Right cardiac atrium (tissue), 5 donors: ENCODE data around the gene STX10. TPM values are rescaled to one million over a fixed set of nuclear protein-coding genes. Genes with fewer than 3 reads are reported as not detected.
A peak's percentile ranks its signal among the peaks of the same experiment; 100 is the strongest.

Source experiments
- ATAC-seq, 2 donors: fragments of 200-7000 bp; cut with Tn5 transposase; one replicate each; pipeline versions ENCODE4 v1.8.0 to v1.9.1; 2020; ENCODE audit warnings: moderate library complexity in 2 of 2, mild to moderate bottlenecking in 1 of 2
- DNase-seq, 3 donors: peaks; one replicate each; pipeline ENCODE4 v3.0.0-alpha.2; 2020
- H3K27ac ChIP-seq: one replicate; pipeline ENCODE4 v1.5.1; 2013; ENCODE audit warnings: mild to moderate bottlenecking, low read length, control low read depth, moderate library complexity
- H3K27me3 ChIP-seq: one replicate; pipeline ENCODE4 v1.6.1; 2013; ENCODE audit not compliant: control insufficient read depth, insufficient read depth
- H3K4me1 ChIP-seq: one replicate; pipeline ENCODE4 v1.6.1; 2013; ENCODE audit warnings: low read length; ENCODE audit not compliant: control insufficient read depth, insufficient read depth
- H3K4me3 ChIP-seq: one replicate; pipeline ENCODE4 v1.5.1; 2013; ENCODE audit warnings: low read length, control low read depth
- H3K9me3 ChIP-seq: one replicate; pipeline ENCODE4 v1.6.1; 2013; ENCODE audit warnings: low read length; ENCODE audit not compliant: control insufficient read depth
- WGBS: extraction: QIAGEN DNeasy Blood & Tissue Kit; methylation state at CpG from one replicate; pipeline ENCODE4 v1.1.7; 2013; 5-methylcytosine and 5-hydroxymethylcytosine counted together
- intact Hi-C, 4 donors: fragments of 100-400 bp; cut with DNase I; formaldehyde crosslinking; loops; one replicate each; pipeline versions ENCODE4 v1.11.0 to v1.14.0; 2022 to 2023
- polyA plus RNA-seq: library from polyadenylated mRNA; stranded (reverse); fragments of 200-250 nt; gene quantifications from one replicate; pipeline ENCODE4 v1.2.3, GENCODE V29; 2013
- total RNA-seq, 4 donors: library from RNA; stranded (reverse); fragmentation: NEBNext Ultra II Directional; extraction: Animal tissue kit (Norgen Biotek cat#: 25700); gene quantifications; one replicate each; pipeline ENCODE4 v1.2.1, GENCODE V29; 2021
- donor health status: healthy with polysubstance abuse.
- donor health status: DM: no; HTN: yes; CAD: no.
- donor health status: DM: no; HTN: no; CAD: no.
- donor health status: DM: no; HTN: yes; CAD: no; lungs with severe emphysema.
- donor health status: DM: yes; HTN: yes; CAD: no.

Gene STX10
- total and polyA plus RNA-seq, 5 donors, result 30.8 to 47.7 (median 37.3) TPM

DNA sequence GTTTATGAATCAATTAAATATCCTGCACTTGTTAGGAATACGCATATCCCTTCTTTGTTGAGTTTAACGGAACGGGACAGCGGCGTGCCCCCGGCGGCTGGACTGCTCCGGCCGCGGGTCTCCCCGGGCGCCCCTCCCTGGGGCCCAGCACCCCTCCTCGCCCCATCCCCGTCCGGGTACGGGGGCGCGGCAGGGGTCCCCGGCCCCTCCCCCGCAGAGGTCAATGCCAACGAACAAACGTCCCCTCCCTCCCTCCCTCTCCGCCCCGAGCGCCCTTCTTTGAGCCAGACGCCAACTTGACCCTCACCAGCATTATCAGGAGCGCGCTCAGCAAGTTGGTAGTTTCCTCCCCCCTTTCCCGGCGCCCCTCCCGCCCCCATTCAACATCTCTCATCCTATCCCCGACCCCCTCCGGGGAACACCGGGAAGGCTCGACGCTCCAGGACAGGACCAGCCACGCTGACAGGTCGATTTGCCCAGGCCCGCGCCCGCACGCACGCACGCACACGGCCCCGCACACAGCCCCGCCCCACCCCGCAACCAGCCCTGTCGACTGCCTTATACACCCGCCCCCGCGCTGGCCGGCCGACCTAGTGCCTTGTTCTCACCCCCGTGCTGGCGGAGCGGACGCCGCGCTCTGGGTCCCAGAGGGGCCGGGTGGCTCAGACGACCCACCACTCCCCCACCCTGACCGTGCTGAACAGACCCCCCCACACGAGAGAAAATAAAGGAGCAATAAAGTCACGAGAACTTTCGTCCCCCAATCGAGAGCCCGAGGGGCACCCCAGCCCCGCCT is 52.5 kb downstream of the STX10 start:
- intact Hi-C loops, result loop anchor here in 2 of 4 donors (5.0 to 10.0 kb wide), 2 partner anchors 35 to 113 kb away; no protein-coding TSS in a partner anchor
- H3K27me3 ChIP-seq, result no peaks in the 10 kb centered on the region
- DNase-seq (peak; percentile 71 to 90 (median 89)), ATAC-seq (peak; percentile 1 to 2)
- peak overlapping the region; percentile 52 for H3K4me3 ChIP-seq
- 6% methylated on average over 69 of the region's 69 CpGs for WGBS
- H3K4me1 ChIP-seq, result no peaks in the 10 kb centered on the region
- peak overlapping the region; percentile 69 for H3K27ac ChIP-seq
- H3K9me3 ChIP-seq, result no peaks in the 10 kb centered on the region

DNA sequence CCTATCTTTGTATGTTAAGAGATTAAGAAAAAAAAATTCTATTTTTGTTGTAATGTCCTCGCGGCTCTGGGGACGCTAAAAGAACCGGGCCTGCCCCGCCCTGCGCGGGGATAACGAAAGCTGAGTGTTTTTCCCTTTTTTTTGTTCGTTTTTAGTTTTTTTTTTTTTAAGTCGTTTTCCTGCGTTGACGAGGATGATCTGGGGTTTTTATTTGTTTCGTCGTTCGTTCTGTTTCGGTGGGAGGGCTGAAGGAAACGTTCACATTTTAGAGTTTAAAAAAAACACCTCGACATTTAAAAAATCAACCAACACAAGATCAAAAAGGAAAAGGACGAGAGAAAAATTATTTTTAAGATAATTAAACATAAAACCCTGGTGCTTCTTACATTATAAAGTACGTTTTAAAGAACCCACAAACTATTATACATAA is 53.1 kb downstream of the STX10 start:
- peak; percentile 46 to 86 (median 77) for DNase-seq
- H3K4me3 ChIP-seq, result peak overlapping the region; percentile 52
- no peaks in the 10 kb centered on the region for H3K27me3 ChIP-seq
- WGBS, result 17% methylated on average over 20 of the region's 20 CpGs
- H3K27ac ChIP-seq, result no peak overlapping the region
- ATAC-seq, result no peak
- intact Hi-C loops, result loop anchor here in 2 of 4 donors (5.0 to 10.0 kb wide), 2 partner anchors 35 to 112 kb away; no protein-coding TSS in a partner anchor
- H3K4me1 ChIP-seq, result no peaks in the 10 kb centered on the region
- H3K9me3 ChIP-seq, result no peaks in the 10 kb centered on the region

DNA sequence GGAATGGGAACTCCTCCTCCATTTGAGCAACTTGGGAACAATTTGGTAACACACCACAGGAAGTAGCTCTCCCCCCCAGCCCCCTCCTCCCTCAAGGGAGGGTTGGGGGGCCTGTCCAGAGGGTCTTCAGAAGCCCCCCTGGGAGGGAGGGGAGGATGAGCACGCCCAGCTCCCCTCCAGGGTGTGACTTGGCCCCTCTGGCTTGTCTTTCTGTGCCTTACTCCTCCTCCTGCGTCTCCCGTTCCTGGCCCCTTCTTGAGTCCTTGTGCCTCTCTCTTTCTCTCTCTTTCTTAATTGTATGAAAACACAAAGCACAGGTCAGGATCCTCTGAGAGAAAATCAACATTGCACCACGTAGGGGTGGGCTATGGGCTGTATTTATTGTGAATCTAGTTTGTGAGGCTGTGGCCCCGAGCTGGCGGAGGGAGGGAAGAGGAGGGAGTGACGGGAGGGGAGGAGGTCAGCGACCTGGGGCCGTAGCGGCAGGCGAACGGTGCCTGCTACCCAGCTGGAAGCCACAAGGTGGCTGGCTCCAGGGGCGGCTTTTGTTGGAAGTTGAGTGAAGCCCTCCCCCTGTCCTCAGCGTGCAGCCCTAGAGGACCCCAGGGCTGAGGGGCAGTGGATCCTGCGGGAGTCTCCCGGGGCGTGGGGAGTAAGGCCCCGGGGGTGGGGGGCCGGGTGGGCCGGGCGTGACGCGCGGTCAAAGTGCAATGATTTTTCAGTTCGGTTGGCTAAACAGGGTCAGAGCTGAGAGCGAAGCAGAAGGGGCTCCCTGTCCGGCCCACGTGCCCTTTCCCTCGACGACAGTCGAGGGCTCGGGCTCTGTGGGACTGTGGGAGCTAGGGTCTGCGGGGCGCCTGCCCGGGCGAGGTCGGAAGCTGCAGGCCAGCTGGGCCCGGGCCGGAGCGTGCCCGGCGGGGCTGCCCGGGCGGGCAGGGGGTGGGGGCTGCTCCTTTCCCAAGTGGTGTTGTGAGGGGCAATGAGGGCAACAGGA is 53.9 kb downstream of the STX10 start:
- WGBS, result 39% methylated on average over 44 of the region's 44 CpGs
- DNase-seq (peak; percentile 51 to 76 (median 75)), ATAC-seq (no peak)
- Histone ChIP-seq H3K9me3 (no peaks in the 10 kb centered on the region), H3K27me3 (no peaks in the 10 kb centered on the region), H3K4me1 (no peaks in the 10 kb centered on the region), H3K27ac (peak overlapping the region; percentile 58), H3K4me3 (no peak overlapping the region)
- intact Hi-C loops, result loop anchor here in 2 of 4 donors (5.0 to 10.0 kb wide), 2 partner anchors 34 to 111 kb away; no protein-coding TSS in a partner anchor

DNA sequence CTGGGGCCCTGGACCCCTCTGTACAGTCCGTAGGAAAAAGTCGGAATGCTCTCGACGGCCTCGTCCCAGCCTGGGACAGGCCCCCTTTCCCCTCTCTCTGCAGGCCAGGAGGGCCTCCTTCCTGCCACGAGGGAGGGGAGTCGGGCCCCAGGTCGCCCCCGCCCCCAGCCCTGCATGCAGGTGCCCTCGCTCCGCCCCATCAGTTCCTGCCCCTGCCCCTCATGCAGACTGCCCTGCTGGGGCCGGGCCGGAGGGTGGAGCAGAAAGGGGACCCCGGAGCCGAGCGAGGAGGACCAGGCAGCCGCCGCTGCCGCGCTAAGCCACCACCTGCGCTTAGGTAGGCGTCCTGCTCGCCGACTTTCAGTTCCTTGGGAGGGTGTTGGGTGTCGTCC is 54.8 kb downstream of the STX10 start:
- Histone ChIP-seq H3K4me1 (no peaks in the 10 kb centered on the region), H3K27ac (peak overlapping the region; percentile 46), H3K9me3 (no peaks in the 10 kb centered on the region), H3K27me3 (no peaks in the 10 kb centered on the region), H3K4me3 (no peak overlapping the region)
- DNase-seq, result peak; percentile 32 to 78 (median 72)
- WGBS, result 59% methylated on average over 25 of the region's 25 CpGs
- ATAC-seq, result no peak
- intact Hi-C loops, result loop anchor here in 2 of 4 donors (5.0 to 10.0 kb wide), 2 partner anchors 33 to 111 kb away; no protein-coding TSS in a partner anchor

DNA sequence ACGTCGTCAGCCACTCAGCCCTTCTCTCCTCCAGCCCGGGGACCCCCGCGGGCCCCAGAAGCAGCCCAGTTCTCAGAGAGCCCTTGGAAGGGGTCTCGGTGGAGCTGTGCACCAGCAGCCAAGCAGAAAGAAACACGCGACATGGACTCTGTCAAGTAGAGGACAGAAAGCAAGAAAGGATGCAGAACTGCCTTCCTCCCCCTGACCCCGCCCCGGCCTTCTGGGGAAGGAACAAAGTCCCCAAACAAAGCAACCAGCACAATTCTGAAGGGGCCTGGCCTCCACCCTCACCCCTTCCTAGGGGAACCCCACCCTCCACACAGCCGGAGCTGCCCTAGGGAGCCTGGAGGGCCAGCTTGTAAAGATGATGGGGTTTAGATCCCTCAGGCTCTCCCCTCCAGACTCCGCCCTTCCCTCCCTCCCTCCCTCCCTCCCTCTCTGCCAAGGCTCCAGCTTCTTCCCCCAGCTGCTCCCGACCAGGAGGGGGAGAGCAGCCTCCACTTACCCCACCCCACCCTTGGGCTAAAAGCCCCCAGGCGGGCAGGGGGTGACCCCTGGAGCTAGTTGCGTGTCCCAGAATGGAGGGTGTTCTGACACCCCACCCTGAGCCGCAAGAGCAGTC is 55.3 kb downstream of the STX10 start:
- Histone ChIP-seq H3K27ac (peak overlapping the region; percentile 46), H3K4me1 (no peaks in the 10 kb centered on the region), H3K4me3 (no peak overlapping the region), H3K9me3 (no peaks in the 10 kb centered on the region), H3K27me3 (no peaks in the 10 kb centered on the region)
- intact Hi-C loops, result loop anchor here in 3 of 4 donors (5.0 to 10.0 kb wide), 3 partner anchors 33 to 110 kb away; no protein-coding TSS in a partner anchor
- no peak for ATAC-seq
- peak; percentile 59 to 82 (median 80) for DNase-seq
- whole genome bisulfite sequencing, result 42% methylated on average over 16 of the region's 16 CpGs

DNA sequence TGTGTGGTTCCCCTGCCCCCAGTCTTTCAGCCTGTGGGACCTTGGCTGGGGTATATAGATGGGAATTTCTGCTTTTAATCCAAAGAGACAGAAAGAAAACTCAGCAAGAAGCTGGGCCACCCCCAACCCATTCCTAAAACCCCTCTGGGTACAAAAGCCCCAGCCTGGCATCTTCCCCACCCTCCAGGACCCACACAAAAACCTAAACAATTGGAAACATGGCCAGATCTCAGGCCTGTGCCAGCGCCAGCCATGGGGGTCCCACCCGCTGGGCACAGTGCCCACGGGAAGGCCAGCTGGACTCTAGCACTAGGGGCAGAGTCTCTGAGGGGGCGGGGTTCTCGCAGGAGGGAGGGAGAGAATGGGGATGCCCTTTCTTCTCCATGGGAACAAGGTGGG is 56.1 kb downstream of the STX10 start:
- DNase-seq, result peak; percentile 51 to 78 (median 78)
- Histone ChIP-seq H3K4me3 (no peak overlapping the region), H3K9me3 (no peaks in the 10 kb centered on the region), H3K4me1 (no peaks in the 10 kb centered on the region), H3K27me3 (no peaks in the 10 kb centered on the region), H3K27ac (peak overlapping the region; percentile 5)
- intact Hi-C loops, result loop anchor here in 2 of 4 donors (5.0 to 10.0 kb wide), 2 partner anchors 107 to 109 kb away; no protein-coding TSS in a partner anchor
- ATAC-seq, result no peak
- WGBS, result 31% methylated on average over 5 of the region's 5 CpGs

Other genes with a start within 250 kb of the STX10 start
- gene SYCE2, start 231.1 kb downstream of the STX10 start, total RNA-seq, result under 1 TPM in 1 of 4 donors, not detected in 3; 0.48 TPM
- gene SYCE2, start 231.1 kb downstream of the STX10 start, polyA plus RNA-seq, result 0.07 TPM
- 10 to 100 TPM; 32.6 to 44.8 (median 42.9) TPM for gene FARSA, start 216.7 kb downstream of the STX10 start, total RNA-seq
- 38.7 TPM for gene FARSA, start 216.7 kb downstream of the STX10 start, polyA plus RNA-seq
- 100 to 1,000 TPM; 314 to 703 (median 631) TPM for gene CALR, start 211.8 kb downstream of the STX10 start, total RNA-seq
- 374 TPM for gene CALR, start 211.8 kb downstream of the STX10 start, polyA plus RNA-seq
- 100 to 1,000 TPM; 127 to 137 (median 133) TPM for gene RAD23A, start 204.5 kb downstream of the STX10 start, total RNA-seq
- 122 TPM for gene RAD23A, start 204.5 kb downstream of the STX10 start, polyA plus RNA-seq
- gene GADD45GIP1, start 193.2 kb downstream of the STX10 start, total RNA-seq, result 10 to 100 TPM; 24.3 to 33.2 (median 29.1) TPM
- 64.5 TPM for gene GADD45GIP1, start 193.2 kb downstream of the STX10 start, polyA plus RNA-seq
- 10 to 100 TPM in 2 of 4 donors, 1 to 10 TPM in 2; 5.0 to 13.8 (median 11.1) TPM for gene DAND5, start 180.8 kb downstream of the STX10 start, total RNA-seq
- gene DAND5, start 180.8 kb downstream of the STX10 start, polyA plus RNA-seq, result 7.0 TPM
- gene NFIX, start 154.9 kb downstream of the STX10 start, total RNA-seq, result 100 to 1,000 TPM; 123 to 168 (median 156) TPM
- gene NFIX, start 154.9 kb downstream of the STX10 start, polyA plus RNA-seq, result 67.4 TPM
- 10 to 100 TPM in 2 of 4 donors, 1 to 10 TPM in 2; 8.0 to 11.9 (median 10.1) TPM for gene LYL1, start 47.5 kb downstream of the STX10 start, total RNA-seq
- 8.0 TPM for gene LYL1, start 47.5 kb downstream of the STX10 start, polyA plus RNA-seq
- 10 to 100 TPM; 14.8 to 22.2 (median 17.5) TPM for gene TRMT1, start 33.6 kb downstream of the STX10 start, total RNA-seq
- 19.9 TPM for gene TRMT1, start 33.6 kb downstream of the STX10 start, polyA plus RNA-seq
- gene NACC1, start 32.1 kb downstream of the STX10 start, total RNA-seq, result 10 to 100 TPM; 27.6 to 44.2 (median 40.2) TPM
- 40.2 TPM for gene NACC1, start 32.1 kb downstream of the STX10 start, polyA plus RNA-seq
- 10 to 100 TPM; 22.2 to 53.5 (median 29.2) TPM for gene IER2, start within 50 bp of the STX10 start, total RNA-seq
- gene IER2, start within 50 bp of the STX10 start, polyA plus RNA-seq, result 62.9 TPM